Subcutaneous abdominal adipose tissue (tissue), 5 donors: ENCODE measurements around the gene RUBCNL.
A peak's percentile ranks its signal among the peaks of the same experiment; 100 is the strongest.
"Not testable (repeated sequence)": the region's sequence is repeated elsewhere in the genome, so short reads cannot be mapped to it uniquely, and the experiment has no call there.

Source experiments
- H3K27ac ChIP-seq: one replicate; pipeline ENCODE4 v1.7.0; 2013; ENCODE audit warnings: low read depth, mild to moderate bottlenecking, inconsistent platforms, low read length, moderate library complexity
- H3K27me3 ChIP-seq, 5 donors: one replicate each; pipeline ENCODE4 v1.7.0; 2013; ENCODE audit warnings: low read length in 5 of 5, inconsistent platforms in 1 of 5; ENCODE audit not compliant: control insufficient read depth in 5 of 5, insufficient read depth in 4 of 5
- H3K36me3 ChIP-seq, 5 donors: one replicate each; pipeline ENCODE4 v1.7.0; 2013; ENCODE audit warnings: low read length in 5 of 5; ENCODE audit not compliant: control insufficient read depth in 5 of 5, insufficient read depth in 5 of 5
- H3K4me1 ChIP-seq, 5 donors: one replicate each; pipeline ENCODE4 v1.7.0; 2013; ENCODE audit warnings: low read length in 5 of 5, mild to moderate bottlenecking in 3 of 5, moderate library complexity in 1 of 5; ENCODE audit not compliant: control insufficient read depth in 5 of 5, insufficient read depth in 5 of 5
- H3K4me3 ChIP-seq, 5 donors: one replicate each; pipeline ENCODE4 v1.7.0; 2013; ENCODE audit warnings: low read length in 5 of 5, low read depth in 1 of 5
- H3K9ac ChIP-seq, 5 donors: one replicate each; pipeline ENCODE4 v1.7.0; 2013; ENCODE audit warnings: low read length in 5 of 5, mild to moderate bottlenecking in 4 of 5, moderate library complexity in 3 of 5
- H3K9me3 ChIP-seq, 5 donors: one replicate each; pipeline ENCODE4 v1.7.0; 2013; ENCODE audit warnings: low read length in 5 of 5; ENCODE audit not compliant: control insufficient read depth in 5 of 5
- donor health status: healthy.
- donor health status: healthy.
- donor health status: healthy.
- donor health status: healthy.
- donor health status: healthy.

Gene RUBCNL

GRCh38 chr13:46387064-46387851 lies at the start of gene RUBCNL:
Gene RUBCNL, minus strand, starts transcription at chr13:46387252. Its CDS starts 14,777 bp downstream, at chr13:46372475.
- no peak within 1 kb of the TSS for H3K9ac ChIP-seq
- H3K4me1 ChIP-seq = peaks cover 4 to 22% (median 19%) of the 10 kb centered on the region in 5 donors
- H3K9me3 ChIP-seq = no peaks in the 10 kb centered on the region
- H3K27me3 ChIP-seq = peaks cover 12 to 25% (median 13%) of the 10 kb centered on the region in 5 donors
- H3K27ac ChIP-seq = no peak within 1 kb of the TSS
- peak within 1 kb of the TSS; percentile 47 to 67 (median 59) for H3K4me3 ChIP-seq
- H3K36me3 ChIP-seq = no peaks in the 10 kb centered on the region

GRCh38 chr13:46429558-46429957 lies 42.5 kb upstream of the RUBCNL start:
- not testable (repeated sequence) for H3K9me3 ChIP-seq, H3K27ac ChIP-seq, H3K9ac ChIP-seq, H3K4me1 ChIP-seq, H3K27me3 ChIP-seq, H3K36me3 ChIP-seq, H3K4me3 ChIP-seq

DNA sequence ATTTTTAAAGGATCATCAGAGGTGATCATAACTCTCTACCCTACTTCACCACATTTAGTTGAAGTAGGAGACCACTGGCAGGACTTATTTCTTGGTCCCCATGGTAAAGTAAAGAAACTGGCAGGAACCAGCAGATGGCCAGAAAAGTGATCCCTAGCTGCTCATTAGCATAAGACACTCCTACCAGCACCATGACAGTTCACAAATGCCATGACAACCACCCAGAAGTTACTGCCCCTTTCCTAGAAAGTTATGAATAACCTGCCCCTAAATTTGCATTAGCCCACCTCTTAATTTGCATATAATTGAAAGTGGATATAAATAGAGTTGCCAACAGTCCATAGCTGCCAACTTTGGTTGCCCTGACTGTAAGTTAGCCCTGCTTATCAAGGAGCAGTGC lies 18.4 kb upstream of the RUBCNL start:
- H3K4me1 ChIP-seq = peaks cover 0 to 14% (median 5%) of the 10 kb centered on the region in 5 donors
- no peaks in the 10 kb centered on the region for H3K36me3 ChIP-seq
- no peak overlapping the region for H3K9ac ChIP-seq
- H3K27me3 ChIP-seq = no peaks in the 10 kb centered on the region
- H3K4me3 ChIP-seq = no peak overlapping the region
- no peaks in the 10 kb centered on the region for H3K9me3 ChIP-seq
- H3K27ac ChIP-seq = no peak overlapping the region

- Histone ChIP-seq H3K9ac (no peak overlapping the region), H3K27me3 (no peaks in the 10 kb centered on the region), H3K36me3 (no peaks in the 10 kb centered on the region), H3K9me3 (no peaks in the 10 kb centered on the region), H3K4me3 (no peak overlapping the region), H3K27ac (no peak overlapping the region), H3K4me1 (peaks cover 0 to 18% (median 5%) of the 10 kb centered on the region in 5 donors)
These were observed 17.7 kb upstream of the RUBCNL start for GRCh38 chr13:46404733-46405100.

DNA sequence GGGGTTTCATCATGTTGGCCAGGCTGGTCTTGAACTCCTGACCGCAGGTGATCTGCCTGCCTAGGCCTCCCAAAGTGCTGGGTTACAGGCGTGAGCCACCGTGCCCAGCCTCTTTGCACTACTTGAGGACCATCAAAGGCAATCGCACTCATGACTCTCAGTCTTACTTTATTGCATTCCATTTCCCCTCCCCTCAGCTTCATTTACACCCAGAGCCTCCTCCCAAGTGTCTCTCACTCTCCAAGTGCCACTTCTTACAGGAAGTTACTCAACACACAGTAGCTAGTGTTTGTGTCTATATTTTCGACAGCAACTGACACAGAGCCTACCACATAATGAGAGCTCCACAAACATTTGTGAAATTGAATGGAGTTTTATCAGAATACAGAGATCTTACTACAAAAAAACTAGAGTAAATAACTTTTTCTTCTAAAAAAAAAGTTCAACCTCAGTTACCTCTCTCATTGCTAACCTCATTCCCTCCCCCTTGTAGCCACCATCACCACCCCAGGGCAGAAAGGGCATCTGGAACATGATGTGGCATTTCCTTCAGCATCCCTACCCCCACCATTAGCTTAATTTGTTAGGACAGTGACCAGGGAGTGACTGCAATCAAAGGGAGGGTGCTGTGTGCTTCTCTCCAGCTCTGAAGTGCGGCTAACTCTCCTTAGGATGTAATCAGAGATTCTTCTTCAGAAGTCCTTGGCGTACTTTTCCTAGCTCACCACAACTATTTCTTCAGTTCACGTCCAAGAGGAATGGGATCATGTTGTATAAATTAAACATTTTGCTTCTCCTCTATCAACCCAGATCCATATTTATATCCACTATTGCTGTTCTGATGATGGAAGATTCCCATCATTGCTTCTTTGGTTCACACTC lies 17.0 kb upstream of the RUBCNL start:
- no peaks in the 10 kb centered on the region for H3K9me3 ChIP-seq
- no peaks in the 10 kb centered on the region for H3K27me3 ChIP-seq
- H3K27ac ChIP-seq = no peak overlapping the region
- H3K9ac ChIP-seq = no peak overlapping the region
- H3K4me3 ChIP-seq = no peak overlapping the region
- H3K36me3 ChIP-seq = no peaks in the 10 kb centered on the region
- peaks cover 0 to 18% (median 5%) of the 10 kb centered on the region in 5 donors for H3K4me1 ChIP-seq

GRCh38 chr13:46402178-46402577 lies 15.1 kb upstream of the RUBCNL start:
- H3K27ac ChIP-seq = no peak overlapping the region
- no peaks in the 10 kb centered on the region for H3K27me3 ChIP-seq
- no peak overlapping the region for H3K4me3 ChIP-seq
- no peaks in the 10 kb centered on the region for H3K36me3 ChIP-seq
- no peaks in the 10 kb centered on the region for H3K9me3 ChIP-seq
- no peak overlapping the region for H3K9ac ChIP-seq
- peaks cover 0 to 18% (median 5%) of the 10 kb centered on the region in 5 donors for H3K4me1 ChIP-seq

DNA sequence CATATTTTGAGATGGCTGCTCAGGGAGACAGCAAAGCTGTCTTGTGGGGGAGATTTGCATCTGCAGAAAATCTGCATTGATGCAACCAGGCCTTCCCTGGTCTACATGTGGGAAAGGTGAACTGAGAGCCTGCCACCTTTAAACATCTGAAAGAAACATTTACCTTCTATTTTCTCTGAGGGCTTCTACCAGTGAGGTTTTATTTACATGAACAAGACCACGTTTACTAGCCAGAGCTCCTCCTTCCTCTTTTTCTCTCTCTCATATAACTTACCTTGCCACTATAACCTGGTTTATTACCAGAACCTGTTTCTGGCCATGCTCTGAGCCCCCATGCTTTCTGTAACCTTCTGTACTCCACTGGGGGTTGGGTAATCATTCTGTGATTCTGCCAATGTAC lies 14.4 kb upstream of the RUBCNL start:
- H3K36me3 ChIP-seq = no peaks in the 10 kb centered on the region
- H3K4me3 ChIP-seq = no peak overlapping the region
- no peaks in the 10 kb centered on the region for H3K27me3 ChIP-seq
- H3K9ac ChIP-seq = no peak overlapping the region
- H3K4me1 ChIP-seq = peaks cover 0 to 18% (median 5%) of the 10 kb centered on the region in 5 donors
- no peak overlapping the region for H3K27ac ChIP-seq
- H3K9me3 ChIP-seq = no peaks in the 10 kb centered on the region

DNA sequence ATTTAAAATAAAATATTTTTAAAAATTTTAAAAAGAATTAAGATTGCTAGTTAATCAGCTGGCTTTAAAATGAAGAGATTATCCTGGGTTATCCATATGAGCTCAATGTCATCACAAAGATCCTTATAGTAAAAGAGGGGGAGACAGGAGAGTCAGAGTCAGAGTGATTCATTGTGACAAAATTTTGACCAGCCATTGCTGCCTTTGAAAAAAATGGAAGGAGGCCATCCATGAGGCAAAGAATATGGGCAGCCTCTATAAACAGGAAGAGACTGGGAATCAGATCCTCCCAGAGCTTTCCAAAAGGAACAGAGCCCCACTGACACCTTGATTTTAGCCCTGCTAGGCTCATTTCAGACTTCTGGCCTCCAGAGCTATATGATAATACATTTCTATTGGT lies 9.3 kb upstream of the RUBCNL start:
- Histone ChIP-seq H3K9ac (no peak overlapping the region), H3K36me3 (no peaks in the 10 kb centered on the region), H3K27ac (no peak overlapping the region), H3K4me1 (peaks cover 0 to 11% (median 0%) of the 10 kb centered on the region in 5 donors), H3K4me3 (no peak overlapping the region), H3K9me3 (no peaks in the 10 kb centered on the region), H3K27me3 (no peaks in the 10 kb centered on the region)

GRCh38 chr13:46392967-46393366 lies 5.9 kb upstream of the RUBCNL start:
- no peaks in the 10 kb centered on the region for H3K36me3 ChIP-seq
- peaks cover 4 to 10% (median 6%) of the 10 kb centered on the region in 5 donors for H3K4me1 ChIP-seq

More at GRCh38 chr13:46392967-46393366, 5.9 kb upstream of the RUBCNL start:
- H3K27me3 ChIP-seq = peaks cover 0 to 5% (median 0%) of the 10 kb centered on the region in 5 donors
- H3K9me3 ChIP-seq = no peaks in the 10 kb centered on the region
- no peak overlapping the region for H3K27ac ChIP-seq
- no peak overlapping the region for H3K9ac ChIP-seq
- H3K4me3 ChIP-seq = no peak overlapping the region
